Caco-2 (cell line): ENCODE measurements around the gene SLFN12. TPM values are rescaled to one million over a fixed set of nuclear protein-coding genes. Genes with fewer than 3 reads are reported as not detected.

Experiments used
- BruUV-seq: library from RNA; stranded (reverse); fragments of 400-500 nt; replicated peaks from 2 replicates; lab custom pipeline; 2021; lab: Mats Ljungman, UMichigan
- CTCF ChIA-PET: fragments of 300-600 bp; sonication (Branson Sonifier 250); formaldehyde crosslinking; loops from one replicate; lab custom pipeline; 2022; ENCODE audit warnings: antibody characterized with exemption; lab: Charles Lee
- POLR2A ChIA-PET: fragments of 300-600 bp; sonication (Branson Sonifier 250); formaldehyde crosslinking; loops from one replicate; lab custom pipeline; 2022; ENCODE audit warnings: antibody characterized with exemption; lab: Charles Lee
- DNase-seq, 2 experiments: peaks; one replicate each; pipeline versions ENCODE4 v3.0.0 to v3.0.0-alpha.2; 2020 to 2022
- H3K27me3 ChIP-seq: replicated peaks from 2 replicates; pipeline ENCODE4 v1.6.0; 2011; ENCODE audit warnings: low read length; ENCODE audit not compliant: control insufficient read depth, insufficient read depth
- H3K36me3 ChIP-seq: 2 replicates; pipeline ENCODE4 v1.5.1; 2011; ENCODE audit warnings: low read length; ENCODE audit not compliant: control insufficient read depth, insufficient read depth
- H3K4me1 ChIP-seq: fragments of 250-450 bp; sonication (Bioruptor Pico); 2 replicates; pipeline ENCODE4 v1.5.1; 2020; ENCODE audit warnings: mild to moderate bottlenecking
- H3K4me3 ChIP-seq: 2 replicates; pipeline ENCODE4 v1.5.1; 2011; ENCODE audit warnings: low read depth, mild to moderate bottlenecking, control low read depth, low read length
- H3K9me3 ChIP-seq: fragments of 250-450 bp; sonication (Bioruptor Pico); 2 replicates; pipeline ENCODE4 v1.5.1; 2020; ENCODE audit warnings: mild to moderate bottlenecking, moderate library complexity
- H3K27ac Mint-ChIP-seq: one replicate; pipeline ENCODE4 v1.8.0; 2022; ENCODE audit warnings: mixed read lengths; ENCODE audit not compliant: unreplicated experiment
- H3K27me3 Mint-ChIP-seq: one replicate; pipeline ENCODE4 v1.8.0; 2022; ENCODE audit warnings: mixed read lengths; ENCODE audit not compliant: insufficient read depth, unreplicated experiment
- H3K36me3 Mint-ChIP-seq: one replicate; pipeline ENCODE4 v1.8.0; 2022; ENCODE audit warnings: mild to moderate bottlenecking, mixed read lengths; ENCODE audit not compliant: insufficient read depth, unreplicated experiment
- H3K4me1 Mint-ChIP-seq: one replicate; pipeline ENCODE4 v1.8.0; 2022; ENCODE audit warnings: low read depth, mixed read lengths; ENCODE audit not compliant: unreplicated experiment
- H3K4me3 Mint-ChIP-seq: one replicate; pipeline ENCODE4 v1.8.0; 2022; ENCODE audit warnings: mild to moderate bottlenecking, moderate library complexity, mixed read lengths; ENCODE audit not compliant: unreplicated experiment
- H3K9me3 Mint-ChIP-seq: one replicate; pipeline ENCODE4 v1.8.0; 2022; ENCODE audit warnings: mixed read lengths; ENCODE audit not compliant: unreplicated experiment
- intact Hi-C: fragments of 100-400 bp; cut with micrococcal nuclease; formaldehyde crosslinking; loops from one replicate; pipeline ENCODE4 v1.10.0; 2022; ENCODE audit not compliant: unreplicated experiment
- total RNA-seq: library from RNA; stranded (reverse); gene quantifications from 2 replicates; pipeline ENCODE4 v1.2.3, GENCODE V29; 2022
- TF ChIP-seq, protein P1 (sequence below), 2 experiments: fragments of 200-600 bp in 1 of 2; IDR thresholded peaks; 1 replicate in 1 of 2; 2 replicates in 1 of 2; pipeline versions ENCODE4 v1.5.1 to v1.8.0; 2011 to 2022; ENCODE audit warnings: antibody characterized with exemption in 1 of 2, control low read depth in 1 of 2, inconsistent platforms in 1 of 2, low read depth in 1 of 2, low read length in 1 of 2, mild to moderate bottlenecking in 1 of 2, moderate library complexity in 1 of 2; ENCODE audit not compliant: insufficient read depth in 1 of 2, severe bottlenecking in 1 of 2, unreplicated experiment in 1 of 2

Gene SLFN12
- total RNA-seq, 1 experiment from 2014 or later = not detected

DNA sequence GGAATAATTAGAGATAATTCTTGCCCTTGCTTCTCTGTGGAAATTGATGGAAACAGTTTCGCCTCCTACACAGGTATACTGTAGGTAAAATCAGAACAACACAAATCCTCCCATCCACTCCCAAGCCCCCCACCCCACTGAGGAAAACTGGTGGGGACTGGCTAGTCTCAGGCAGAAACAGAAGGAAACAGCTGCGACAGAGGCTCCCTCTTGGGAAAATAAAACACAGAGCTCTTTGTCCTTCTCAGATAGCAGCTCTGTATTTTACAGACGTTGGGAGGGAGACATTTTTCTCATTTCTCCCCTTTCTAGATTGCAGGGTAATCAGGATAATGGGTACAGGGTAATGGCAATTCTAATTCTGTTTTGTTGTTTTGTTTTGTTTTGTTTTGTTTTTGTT, 15.2 kb upstream of the SLFN12 start:
- no peaks in the 10 kb centered on the region; the same call in 1 of the 2 replicates for H3K27me3 ChIP-seq
- no peaks in the 10 kb centered on the region for H3K4me1 ChIP-seq
- no peak overlapping the region for H3K4me3 ChIP-seq
- ChIA-PET CTCF (no interaction called here), POLR2A (no interaction called here)
- Mint-ChIP-seq H3K9me3 (no peaks in the 10 kb centered on the region), H3K4me1 (no peaks in the 10 kb centered on the region), H3K36me3 (no peaks in the 10 kb centered on the region), H3K27ac (no peak overlapping the region), H3K4me3 (no peak overlapping the region), H3K27me3 (peaks cover 14% of the 10 kb centered on the region)
- BruUV-seq = no TSS peak
- no peaks in the 10 kb centered on the region for H3K36me3 ChIP-seq
- TF ChIP-seq, protein P1, sequence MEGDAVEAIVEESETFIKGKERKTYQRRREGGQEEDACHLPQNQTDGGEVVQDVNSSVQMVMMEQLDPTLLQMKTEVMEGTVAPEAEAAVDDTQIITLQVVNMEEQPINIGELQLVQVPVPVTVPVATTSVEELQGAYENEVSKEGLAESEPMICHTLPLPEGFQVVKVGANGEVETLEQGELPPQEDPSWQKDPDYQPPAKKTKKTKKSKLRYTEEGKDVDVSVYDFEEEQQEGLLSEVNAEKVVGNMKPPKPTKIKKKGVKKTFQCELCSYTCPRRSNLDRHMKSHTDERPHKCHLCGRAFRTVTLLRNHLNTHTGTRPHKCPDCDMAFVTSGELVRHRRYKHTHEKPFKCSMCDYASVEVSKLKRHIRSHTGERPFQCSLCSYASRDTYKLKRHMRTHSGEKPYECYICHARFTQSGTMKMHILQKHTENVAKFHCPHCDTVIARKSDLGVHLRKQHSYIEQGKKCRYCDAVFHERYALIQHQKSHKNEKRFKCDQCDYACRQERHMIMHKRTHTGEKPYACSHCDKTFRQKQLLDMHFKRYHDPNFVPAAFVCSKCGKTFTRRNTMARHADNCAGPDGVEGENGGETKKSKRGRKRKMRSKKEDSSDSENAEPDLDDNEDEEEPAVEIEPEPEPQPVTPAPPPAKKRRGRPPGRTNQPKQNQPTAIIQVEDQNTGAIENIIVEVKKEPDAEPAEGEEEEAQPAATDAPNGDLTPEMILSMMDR (IDR thresholded peaks at IDR 0.05; ENCODE audit: insufficient read depth in 1 of 2, low read depth in 1 of 2, low read length in 1 of 2, severe bottlenecking in 1 of 2, unreplicated experiment in 1 of 2) = no peak
- DNase-seq = no peak
- intact Hi-C loops = no loop called here
- H3K9me3 ChIP-seq = no peaks in the 10 kb centered on the region

DNA sequence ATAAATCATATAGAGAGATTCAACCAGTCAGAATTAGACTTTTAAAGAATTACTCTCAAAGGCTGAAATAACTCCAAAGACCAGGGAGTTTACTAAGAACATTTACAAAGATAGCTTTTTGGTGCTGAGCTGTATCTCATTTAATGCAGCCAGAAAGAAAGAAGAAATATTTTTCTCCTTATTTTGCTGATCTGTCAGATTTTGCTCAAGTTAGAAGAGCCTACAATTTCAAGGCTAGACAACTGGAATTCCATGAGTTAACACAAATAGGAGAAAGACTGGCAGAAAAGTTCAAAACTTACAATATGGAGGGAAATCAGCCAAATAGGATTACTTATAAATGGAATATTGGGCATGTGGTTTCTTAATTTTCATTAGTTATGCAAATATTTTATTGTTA, 6.1 kb upstream of the SLFN12 start:
- Mint-ChIP-seq H3K4me1 (peaks cover 10% of the 10 kb centered on the region), H3K9me3 (peaks cover 9% of the 10 kb centered on the region), H3K36me3 (peaks cover 6% of the 10 kb centered on the region), H3K4me3 (no peak overlapping the region), H3K27ac (no peak overlapping the region), H3K27me3 (peaks cover 7% of the 10 kb centered on the region)
- intact Hi-C loops = no loop called here
- no peak overlapping the region for H3K4me3 ChIP-seq
- H3K36me3 ChIP-seq = no peaks in the 10 kb centered on the region
- H3K9me3 ChIP-seq = no peaks in the 10 kb centered on the region
- BruUV-seq = no TSS peak
- CTCF ChIA-PET = no interaction called here
- TF ChIP-seq, protein P1 (IDR thresholded peaks at IDR 0.05; ENCODE audit: insufficient read depth in 1 of 2, low read depth in 1 of 2, low read length in 1 of 2, severe bottlenecking in 1 of 2, unreplicated experiment in 1 of 2) = no peak
- no peak for DNase-seq
- POLR2A ChIA-PET = no interaction called here
- peaks cover 7% of the 10 kb centered on the region for H3K4me1 ChIP-seq
- no peaks in the 10 kb centered on the region for H3K27me3 ChIP-seq

DNA sequence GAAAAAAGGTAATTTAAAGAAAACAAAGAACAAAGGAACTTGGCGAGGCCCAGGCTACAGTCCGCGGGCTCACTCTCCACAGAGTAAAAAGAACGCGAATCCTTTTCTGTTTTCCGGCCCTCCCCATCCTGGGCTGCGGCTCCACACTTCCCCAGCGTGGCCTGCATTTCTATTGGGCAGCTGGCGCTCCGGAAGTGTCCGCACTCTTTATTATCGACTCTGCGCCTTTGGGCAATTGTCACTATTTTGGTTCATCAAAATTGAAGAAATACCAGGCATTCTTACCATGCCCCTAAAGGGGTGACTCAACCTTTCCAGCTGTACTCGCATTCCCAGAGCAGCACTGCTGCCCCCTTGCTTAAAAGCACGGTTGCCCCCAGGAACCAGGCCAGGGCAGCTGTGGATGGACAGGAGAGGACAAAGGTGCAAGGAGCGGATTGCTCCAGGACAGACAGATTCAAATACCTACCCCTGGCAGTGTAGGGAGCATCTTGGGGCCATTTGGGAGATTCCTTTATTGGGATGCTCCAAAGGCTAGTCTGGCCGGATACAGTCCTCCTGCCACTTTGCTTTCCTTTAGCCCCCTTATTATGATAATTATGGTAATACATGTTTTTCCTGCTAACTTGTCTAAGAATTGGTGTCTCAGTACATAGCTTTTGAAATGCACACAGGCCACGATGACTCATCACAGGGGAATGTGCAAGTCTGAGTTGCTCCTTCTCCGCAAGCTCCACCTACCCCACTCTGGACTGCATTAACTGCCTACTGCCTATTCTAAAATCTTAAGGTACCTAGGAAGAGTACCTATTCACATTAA, 985 bp upstream of the SLFN12 start:
- ChIA-PET POLR2A (no interaction called here), CTCF (interaction anchor here (0.9 kb wide), 1 partner anchor 100 kb away, joined by 4 read pairs; no protein-coding TSS in a partner anchor)
- Histone ChIP-seq H3K9me3 (no peaks in the 10 kb centered on the region), H3K27me3 (no peaks in the 10 kb centered on the region), H3K4me1 (peaks cover 11% of the 10 kb centered on the region), H3K4me3 (no peak overlapping the region), H3K36me3 (no peaks in the 10 kb centered on the region)
- peak; percentile 82 to 91 for DNase-seq
- intact Hi-C loops = loop anchor here (1.0 kb wide), 1 partner anchor 27 kb away; no protein-coding TSS in a partner anchor
- Mint-ChIP-seq H3K27me3 (peaks cover 2% of the 10 kb centered on the region), H3K4me1 (peaks cover 12% of the 10 kb centered on the region), H3K4me3 (no peak overlapping the region), H3K9me3 (peaks cover 26% of the 10 kb centered on the region), H3K27ac (peak overlapping the region; percentile 81), H3K36me3 (peaks cover 6% of the 10 kb centered on the region)
- no TSS peak for BruUV-seq
- TF ChIP-seq, protein P1 (IDR thresholded peaks at IDR 0.05; ENCODE audit: insufficient read depth in 1 of 2, low read depth in 1 of 2, low read length in 1 of 2, severe bottlenecking in 1 of 2, unreplicated experiment in 1 of 2) = no peak
